PC-3 (cell line): ENCODE results near the gene TBC1D14. TPM values are rescaled to one million over a fixed set of nuclear protein-coding genes. Genes with fewer than 3 reads are reported as not detected.

Experiments
- ATAC-seq: fragments of 200-7000 bp; cut with Tn5 transposase; 2 replicates; pipeline ENCODE4 v1.9.1; 2020; ENCODE audit warnings: mild to moderate bottlenecking, moderate library complexity
- BruUV-seq: library from RNA; stranded (reverse); fragments of 400-500 nt; replicated peaks from 2 replicates; lab custom pipeline; 2021; lab: Mats Ljungman, UMichigan
- CTCF ChIA-PET: fragments of 300-600 bp; sonication (Branson Sonifier 250); formaldehyde crosslinking; loops from one replicate; lab custom pipeline; 2022; ENCODE audit warnings: antibody characterized with exemption; lab: Charles Lee
- POLR2A ChIA-PET: fragments of 300-600 bp; sonication (Branson Sonifier 250); formaldehyde crosslinking; loops from one replicate; lab custom pipeline; 2022; ENCODE audit warnings: antibody characterized with exemption; ENCODE audit not compliant: unreplicated experiment; lab: Charles Lee
- DNase-seq: peaks from one replicate; pipeline ENCODE4 v3.0.0-alpha.2; 2015
- H2AFZ ChIP-seq: fragments of 300-600 bp; sonication (generic); 2 replicates; pipeline ENCODE4 v1.6.0; 2016; ENCODE audit warnings: antibody characterized with exemption, low read length
- H3F3A ChIP-seq: fragments of 300-600 bp; sonication (generic); one replicate; pipeline ENCODE4 v1.6.0; 2017; ENCODE audit warnings: antibody characterized with exemption, low read length, control low read depth, mild to moderate bottlenecking; ENCODE audit not compliant: unreplicated experiment
- H3K27ac ChIP-seq: fragments of 300-600 bp; sonication (generic); 2 replicates; pipeline ENCODE4 v1.5.1; 2016; ENCODE audit warnings: mild to moderate bottlenecking, low read length
- H3K27me3 ChIP-seq: fragments of 300-600 bp; sonication (generic); 2 replicates; pipeline ENCODE4 v1.6.1; 2016; ENCODE audit warnings: low read length, mixed read lengths
- H3K36me3 ChIP-seq: fragments of 300-600 bp; sonication (generic); 2 replicates; pipeline ENCODE4 v1.6.1; 2016; ENCODE audit warnings: low read depth, mixed run types, low read length, mixed read lengths
- H3K4me1 ChIP-seq: fragments of 300-600 bp; sonication (generic); 2 replicates; pipeline ENCODE4 v1.5.1; 2016; ENCODE audit warnings: low read length; ENCODE audit not compliant: insufficient read depth
- H3K4me2 ChIP-seq: fragments of 300-600 bp; sonication (generic); 2 replicates; pipeline ENCODE4 v1.6.0; 2016; ENCODE audit warnings: low read length
- H3K4me3 ChIP-seq: fragments of 300-600 bp; sonication (generic); 2 replicates; pipeline ENCODE4 v1.5.1; 2016; ENCODE audit warnings: mild to moderate bottlenecking, low read length, mixed read lengths
- H3K79me2 ChIP-seq: fragments of 300-600 bp; sonication (generic); 2 replicates; pipeline ENCODE4 v1.6.1; 2017; ENCODE audit warnings: low read length, mixed read lengths
- H3K9ac ChIP-seq: fragments of 300-600 bp; sonication (generic); 2 replicates; pipeline ENCODE4 v1.6.0; 2016; ENCODE audit warnings: mild to moderate bottlenecking, low read length
- H3K9me2 ChIP-seq: fragments of 300-600 bp; sonication (generic); replicated peaks from 2 replicates; pipeline ENCODE4 v1.6.1; 2016; ENCODE audit warnings: mixed run types, low read length, mixed read lengths
- H3K9me3 ChIP-seq: fragments of 300-600 bp; sonication (generic); 2 replicates; pipeline ENCODE4 v1.6.1; 2016; ENCODE audit warnings: low read length, mixed read lengths
- H4K20me1 ChIP-seq: fragments of 300-600 bp; sonication (generic); 2 replicates; pipeline ENCODE4 v1.6.1; 2016; ENCODE audit warnings: low read length, mixed read lengths
- CTCF ChIP-seq: fragments of 300-600 bp; sonication (generic); conservative IDR thresholded peaks from 2 replicates; pipeline ENCODE4 v1.5.1; 2017; ENCODE audit warnings: antibody characterized with exemption, low read depth, mild to moderate bottlenecking, low read length
- EZH2 ChIP-seq: fragments of 300-600 bp; sonication (generic); IDR thresholded peaks from one replicate; pipeline ENCODE4 v1.6.1; 2017; ENCODE audit warnings: antibody characterized with exemption, mild to moderate bottlenecking, low read length; ENCODE audit not compliant: unreplicated experiment
- EZH2phosphoT487 ChIP-seq: fragments of 300-600 bp; sonication (generic); IDR thresholded peaks from 2 replicates; pipeline ENCODE4 v1.6.1; 2018; ENCODE audit warnings: mild to moderate bottlenecking, antibody characterized with exemption, low read length, borderline replicate concordance
- intact Hi-C: fragments of 100-400 bp; cut with micrococcal nuclease; formaldehyde crosslinking; loops from 2 replicates; pipeline ENCODE4 v1.9.0; 2023
- total RNA-seq: library from RNA; depleted of rRNA; stranded (reverse); fragments of >200 nt; gene quantifications from 2 replicates; pipeline ENCODE4 v1.2.3, GENCODE V29; 2014

TBC1D14 gene
- total RNA-seq, 1 experiment from 2014 or later: 33.0 TPM

DNA sequence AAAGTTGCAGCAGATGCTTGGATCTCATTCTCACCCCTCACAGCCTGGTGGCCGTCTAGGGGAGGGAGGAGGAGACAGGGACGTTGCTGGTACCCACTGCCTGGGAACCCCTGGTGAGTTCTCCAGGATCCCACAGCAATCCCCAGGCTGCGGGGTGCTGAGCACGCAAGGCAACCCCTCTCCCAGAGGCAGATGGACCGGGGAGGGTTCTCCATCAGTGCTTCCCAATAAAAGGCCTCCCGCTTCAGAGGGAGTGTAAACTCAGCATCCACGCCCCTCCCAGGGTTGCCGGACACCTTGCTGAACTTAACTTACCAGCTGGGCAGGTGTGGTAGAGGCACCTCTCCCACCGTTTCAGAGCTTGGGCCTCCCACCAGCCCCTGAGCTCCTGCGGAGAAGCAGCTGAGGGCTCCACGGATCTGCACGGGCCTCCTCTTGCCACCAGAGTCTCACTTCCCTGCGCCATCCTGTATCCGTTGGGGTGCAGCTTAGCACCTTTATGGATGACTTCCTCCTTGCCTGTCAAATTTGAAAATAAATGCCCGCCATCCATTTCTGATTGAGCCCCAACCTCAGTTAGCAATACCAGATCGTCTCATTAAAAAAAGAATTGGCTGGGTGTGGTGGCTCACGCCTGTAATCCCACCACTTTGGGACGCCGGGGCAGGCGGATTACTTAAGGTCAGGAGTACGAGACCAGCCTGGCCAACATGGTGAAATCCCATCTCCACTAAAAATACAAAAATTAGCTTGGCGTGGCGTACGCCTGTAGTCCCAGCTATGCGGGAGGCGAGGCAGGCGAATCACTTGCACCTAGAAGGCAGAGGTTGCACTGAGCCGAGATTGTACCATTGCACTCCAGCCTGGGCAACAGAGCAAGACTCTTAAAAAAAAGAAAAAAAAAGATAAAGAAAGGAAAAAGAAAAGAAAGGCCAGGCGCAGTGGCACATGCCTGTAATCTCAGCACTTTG lies 14.8 kb upstream of the TBC1D14 start:
- Histone ChIP-seq H3K9me2 (no peaks in the 10 kb centered on the region), H3K4me1 (peaks cover 6% of the 10 kb centered on the region; the same call in 1 of the 2 replicates), H3K9ac (no peak overlapping the region), H3K27ac (no peak overlapping the region), H3K79me2 (no peaks in the 10 kb centered on the region), H3K4me3 (no peak overlapping the region), H3K9me3 (no peaks in the 10 kb centered on the region), H3K27me3 (no peaks in the 10 kb centered on the region), H4K20me1 (no peaks in the 10 kb centered on the region), H3K36me3 (no peaks in the 10 kb centered on the region), H2AFZ (no peak overlapping the region), H3K4me2 (no peak overlapping the region), H3F3A (no peaks in the 10 kb centered on the region)
- CTCF ChIA-PET: no interaction called here
- POLR2A ChIA-PET: no interaction called here
- no TSS peak for BruUV-seq
- TF ChIP-seq CTCF: no peak
- TF ChIP-seq EZH2phosphoT487: no peak
- no peak for TF ChIP-seq EZH2
- no peak for DNase-seq
- intact Hi-C loops: no loop called here
- no peak for ATAC-seq

DNA sequence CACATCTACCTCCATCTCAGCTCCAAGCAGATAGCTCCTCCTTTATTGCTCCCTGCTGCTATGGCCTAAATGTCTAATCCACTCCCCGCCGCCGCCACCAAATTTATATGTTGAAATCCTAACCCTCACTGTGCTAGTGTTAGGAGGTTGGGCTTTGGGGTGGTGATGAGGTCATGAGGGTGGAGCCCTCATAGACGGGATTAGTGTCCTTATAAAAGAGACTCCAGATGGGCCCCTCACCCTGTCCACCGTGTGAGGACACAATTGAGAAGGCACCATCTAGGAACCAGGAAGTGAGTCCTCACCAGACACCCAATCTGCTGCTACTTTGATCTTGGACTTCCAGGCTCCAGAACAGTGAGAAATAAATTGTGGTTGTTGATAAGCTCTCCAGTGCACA lies 13.6 kb upstream of the TBC1D14 start:
- Histone ChIP-seq H3K9me3 (no peaks in the 10 kb centered on the region), H3K36me3 (no peaks in the 10 kb centered on the region), H2AFZ (no peak overlapping the region), H3F3A (no peaks in the 10 kb centered on the region), H4K20me1 (no peaks in the 10 kb centered on the region), H3K27ac (no peak overlapping the region), H3K4me1 (peaks cover 6% of the 10 kb centered on the region; the same call in 1 of the 2 replicates), H3K79me2 (no peaks in the 10 kb centered on the region), H3K4me3 (no peak overlapping the region), H3K27me3 (no peaks in the 10 kb centered on the region), H3K9me2 (no peaks in the 10 kb centered on the region), H3K9ac (no peak overlapping the region), H3K4me2 (no peak overlapping the region)
- TF ChIP-seq EZH2phosphoT487: no peak
- TF ChIP-seq EZH2: no peak
- TF ChIP-seq CTCF: no peak
- intact Hi-C loops: no loop called here
- ATAC-seq: no peak
- ChIA-PET CTCF (no interaction called here), POLR2A (no interaction called here)
- BruUV-seq: no TSS peak
- DNase-seq: no peak

GRCh38 chr4:6898763-6899162 lies 10.9 kb upstream of the TBC1D14 start:
- Histone ChIP-seq H3K4me2 (no peak overlapping the region), H4K20me1 (no peaks in the 10 kb centered on the region), H3K9me2 (no peaks in the 10 kb centered on the region), H3K9ac (no peak overlapping the region), H3K4me3 (no peak overlapping the region), H3F3A (no peaks in the 10 kb centered on the region), H3K27me3 (no peaks in the 10 kb centered on the region), H2AFZ (no peak overlapping the region), H3K27ac (no peak overlapping the region), H3K4me1 (no peaks in the 10 kb centered on the region), H3K36me3 (no peaks in the 10 kb centered on the region), H3K79me2 (no peaks in the 10 kb centered on the region), H3K9me3 (no peaks in the 10 kb centered on the region)
- intact Hi-C loops: no loop called here
- ATAC-seq: no peak
- ChIA-PET CTCF (interaction anchor here (0.7 kb wide), 2 partner anchors 66 to 94 kb away, joined by 4 to 9 read pairs; no protein-coding TSS in a partner anchor), POLR2A (no interaction called here)
- BruUV-seq: no TSS peak
- DNase-seq: no peak
- TF ChIP-seq EZH2phosphoT487: no peak
- no peak for TF ChIP-seq CTCF
- TF ChIP-seq EZH2: no peak
